Stimulated activated CD4-positive, alpha-beta T cell treated with anti-CD3 and anti-CD28 coated beads, Interleukin-1b, Interleukin-23, amount 100 ng/mL, for 24 hours (primary cell): ENCODE measurements around the gene CDK5RAP2.

Experiments used
- DNase-seq, 4 experiments: peaks; one replicate each; pipeline ENCODE4 v3.0.0-alpha.2; 2020; ENCODE audit warnings: low read depth in 4 of 4, low spot score in 1 of 4

The CDK5RAP2 gene

DNA sequence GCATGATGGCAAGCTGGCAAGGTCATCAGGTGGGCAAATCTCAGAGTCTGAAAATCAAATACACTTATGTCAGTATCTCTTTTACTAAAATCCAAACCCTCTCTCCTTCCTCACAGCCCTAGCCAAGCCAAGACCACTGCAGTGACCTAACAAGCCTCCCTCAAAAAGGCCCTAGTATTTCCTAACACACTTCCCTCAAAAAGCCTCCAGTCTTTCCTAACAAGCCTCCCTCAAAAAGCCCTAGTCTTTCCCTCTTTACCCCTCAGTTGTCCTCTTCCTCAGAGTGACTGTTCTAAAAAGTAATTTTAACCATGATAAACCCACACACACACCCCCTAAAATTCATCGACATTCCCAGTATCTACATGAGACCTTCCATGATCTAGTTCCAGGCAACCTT, 140.0 kb downstream of the CDK5RAP2 start:
- DNase-seq: no peak

DNA sequence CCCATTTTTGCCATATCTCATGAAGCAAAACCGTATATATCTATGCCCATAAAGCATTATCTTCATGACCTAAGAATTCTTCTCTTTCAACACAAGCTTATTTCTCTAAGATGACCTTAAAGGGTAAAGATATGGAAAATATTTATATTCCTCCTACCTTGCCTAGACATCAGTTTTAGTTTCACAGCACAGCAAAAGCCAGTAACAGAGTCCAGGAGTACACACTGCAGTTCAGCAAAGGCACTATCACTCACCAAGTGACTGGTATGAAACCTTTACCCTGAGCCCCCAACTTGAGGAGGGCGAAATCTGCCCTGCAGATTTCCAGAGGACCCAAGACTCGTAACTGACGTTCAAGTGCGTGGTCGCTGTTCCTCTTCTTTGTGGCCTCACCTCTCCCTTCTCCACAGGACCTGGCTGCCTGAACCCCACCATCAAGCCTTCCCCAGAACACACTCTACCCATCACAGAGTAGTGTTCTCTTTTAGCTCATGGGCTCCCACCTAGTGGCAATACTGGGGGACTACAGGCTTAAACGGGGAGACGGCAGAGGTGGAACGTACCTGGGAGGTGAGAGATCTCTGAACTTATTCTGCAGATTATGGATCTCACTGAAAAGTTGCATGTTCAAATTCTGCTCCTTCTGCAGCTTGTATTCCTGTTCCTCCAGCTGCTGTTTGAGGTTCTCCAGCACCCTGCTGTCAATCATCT, 141.0 kb downstream of the CDK5RAP2 start:
- DNase-seq: no peak

DNA sequence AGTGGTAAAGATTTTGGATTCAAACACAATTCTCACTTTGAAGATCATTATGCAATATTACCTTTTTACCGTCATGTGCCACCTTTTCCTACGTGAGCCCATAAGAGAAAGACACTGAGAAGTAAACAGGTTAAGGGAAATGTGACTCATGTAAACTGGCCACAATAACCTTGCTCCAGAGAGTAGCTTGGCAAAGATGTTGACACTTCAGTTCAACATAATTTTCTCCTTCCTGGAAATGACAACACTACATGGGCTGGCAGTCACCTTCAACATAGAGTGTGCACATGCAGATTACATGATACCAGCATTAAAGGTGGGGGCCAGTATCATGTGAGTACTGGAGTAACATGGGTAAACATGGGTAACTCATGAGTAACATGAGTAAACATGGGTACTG, 141.9 kb downstream of the CDK5RAP2 start:
- no peak for DNase-seq

DNA sequence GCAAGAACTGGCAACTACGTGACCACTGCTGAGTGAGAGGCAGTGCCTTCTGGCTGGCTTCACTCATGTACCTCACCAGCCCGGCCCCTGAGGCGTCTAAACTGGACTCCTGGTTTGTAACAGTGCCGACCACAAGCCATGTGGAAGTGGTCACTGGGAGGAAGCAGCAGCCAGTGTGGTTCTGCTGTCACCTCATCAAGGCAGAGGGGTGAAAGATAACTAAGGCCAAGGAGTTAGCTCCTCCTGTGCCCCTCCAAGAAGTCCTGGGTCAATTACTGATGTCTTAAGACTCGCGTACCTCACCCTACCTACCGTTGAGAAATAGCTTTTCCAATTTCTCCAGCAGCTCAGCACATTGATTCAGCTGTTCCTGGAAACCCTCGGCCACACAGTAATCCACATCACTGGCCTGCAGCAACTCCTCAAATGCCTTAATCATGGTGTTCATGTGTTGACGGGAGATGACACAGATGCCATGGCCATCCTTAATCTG, 142.9 kb downstream of the CDK5RAP2 start:
- no peak for DNase-seq

DNA sequence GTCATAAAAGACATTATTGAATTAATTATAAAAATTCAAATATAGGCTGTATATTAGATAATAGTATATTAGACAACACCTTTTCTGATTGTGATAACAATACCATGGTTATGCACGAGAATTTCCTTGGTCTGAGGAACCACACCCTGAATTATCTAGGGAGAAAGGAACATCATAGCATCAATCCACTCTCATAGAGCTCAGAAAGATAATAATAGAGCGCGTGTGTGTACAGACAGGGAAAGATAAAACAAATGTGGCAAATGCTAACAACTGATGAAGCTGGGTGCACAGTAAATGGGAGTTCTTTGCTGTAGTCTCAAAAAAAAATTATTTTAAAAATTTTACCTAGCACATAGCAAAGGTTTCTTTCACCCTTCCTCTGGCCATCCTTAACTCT, 143.5 kb downstream of the CDK5RAP2 start:
- no peak for DNase-seq

DNA sequence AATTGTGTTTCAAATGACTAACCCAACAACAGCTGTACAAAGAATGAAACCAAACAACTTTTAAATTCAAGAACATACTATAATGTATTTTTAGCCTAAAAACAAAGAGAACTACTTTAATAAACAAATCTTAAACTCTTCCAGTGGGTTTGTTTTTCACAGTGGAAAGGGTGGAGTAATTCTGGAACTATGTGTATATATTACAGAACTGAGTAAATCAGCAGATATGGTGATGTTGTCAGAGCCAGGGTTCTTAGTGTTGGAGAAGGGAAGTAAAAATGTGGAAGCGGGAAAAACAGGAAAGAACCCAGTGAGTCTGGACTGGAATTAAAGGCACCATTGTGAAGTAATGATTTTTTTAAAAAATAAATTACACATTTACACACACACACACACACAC, 144.9 kb downstream of the CDK5RAP2 start:
- no peak for DNase-seq

DNA sequence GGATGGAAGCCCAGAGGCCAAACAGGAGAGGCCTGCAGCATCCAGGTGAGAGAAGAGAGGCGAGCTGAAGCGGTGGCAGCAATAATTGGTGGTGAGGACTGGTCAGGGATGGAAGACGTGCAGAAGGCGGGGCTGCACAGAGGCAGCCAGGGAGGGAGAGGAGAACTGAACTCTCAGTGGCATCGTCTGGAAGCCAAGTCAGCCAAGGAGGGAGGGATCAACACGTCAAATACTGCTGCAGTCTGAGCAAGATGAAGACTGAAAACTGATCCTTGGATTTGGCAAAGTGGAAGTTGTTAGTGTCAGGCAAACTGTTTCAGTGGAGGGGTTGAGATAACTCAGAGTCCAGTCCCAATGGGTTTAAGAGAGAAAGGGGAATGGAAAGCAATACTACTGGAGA, 145.4 kb downstream of the CDK5RAP2 start:
- no peak for DNase-seq

DNA sequence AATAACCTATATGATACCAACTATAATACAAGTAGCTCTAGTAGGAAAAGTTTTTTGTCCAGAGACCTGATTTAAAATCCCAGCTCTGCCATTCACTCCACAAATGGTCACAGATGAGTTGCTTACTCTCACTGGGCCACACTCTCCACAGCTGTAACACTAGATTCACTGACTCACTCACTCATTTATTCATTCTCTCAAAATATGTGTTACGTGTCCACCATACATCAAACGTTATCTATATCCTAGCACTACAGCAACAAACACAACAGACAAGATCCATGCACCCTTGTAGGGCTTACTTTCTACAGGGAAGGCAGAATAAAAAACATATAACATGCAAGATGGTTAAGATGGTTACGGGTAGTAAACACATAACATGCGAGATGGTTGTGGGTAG, 146.3 kb downstream of the CDK5RAP2 start:
- DNase-seq: no peak

DNA sequence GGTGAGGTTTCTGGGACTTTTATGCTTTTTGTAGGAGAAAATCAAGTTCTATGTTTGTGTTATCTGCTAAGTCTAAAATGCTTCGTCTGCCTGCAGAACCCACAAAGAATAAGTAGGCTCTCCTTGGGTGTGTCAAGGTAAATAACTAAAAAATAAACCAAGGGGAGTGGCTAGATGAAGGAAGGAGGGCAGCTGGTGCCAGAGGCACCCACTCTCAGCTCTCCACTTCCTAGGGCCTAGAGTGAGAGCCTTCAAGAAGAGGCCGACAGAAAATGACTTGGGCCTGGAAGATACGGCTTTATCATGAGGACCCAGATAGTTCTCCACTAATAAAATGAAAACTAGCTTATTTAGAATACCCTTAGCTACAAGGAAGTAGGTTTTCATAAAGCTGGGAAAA, 147.4 kb downstream of the CDK5RAP2 start:
- DNase-seq: no peak

DNA sequence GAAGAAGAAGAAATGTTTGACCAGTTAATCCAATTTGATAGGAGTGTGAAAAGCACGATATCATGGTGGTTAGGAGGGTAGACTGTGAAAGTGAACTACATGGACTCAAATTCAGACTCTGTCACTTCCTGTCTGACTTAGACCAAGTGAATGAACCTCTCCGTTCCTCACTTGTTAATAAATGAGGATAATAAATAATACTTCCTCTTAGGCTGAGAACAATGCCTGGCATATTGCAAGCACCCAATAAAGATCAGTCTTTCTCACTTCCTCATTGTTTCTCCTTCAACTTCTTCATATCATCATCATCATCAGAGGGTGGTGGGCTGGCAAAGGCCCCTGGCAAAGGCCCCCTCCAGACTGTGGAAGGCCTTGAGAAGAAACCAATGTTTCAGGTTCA, 148.7 kb downstream of the CDK5RAP2 start:
- no peak for DNase-seq

DNA sequence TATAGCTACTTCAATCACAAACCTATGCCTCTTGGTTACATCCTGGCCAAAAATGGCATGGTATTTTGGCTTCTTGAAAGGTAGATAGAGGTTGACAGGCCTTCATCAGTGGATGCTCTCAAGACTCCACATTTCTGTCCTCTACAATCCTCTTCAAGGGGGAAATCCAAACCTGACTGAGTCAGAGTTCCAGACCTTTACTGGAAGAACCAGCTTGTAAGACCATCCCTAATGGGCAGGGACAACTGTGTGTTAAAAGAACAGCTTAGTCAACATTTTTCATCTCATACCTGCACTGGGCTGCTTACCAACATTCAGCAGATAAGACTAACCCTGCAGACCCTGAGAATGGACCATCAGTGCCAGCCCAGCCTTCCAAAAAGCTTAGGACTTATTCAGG, 155.7 kb downstream of the CDK5RAP2 start:
- DNase-seq: no peak

DNA sequence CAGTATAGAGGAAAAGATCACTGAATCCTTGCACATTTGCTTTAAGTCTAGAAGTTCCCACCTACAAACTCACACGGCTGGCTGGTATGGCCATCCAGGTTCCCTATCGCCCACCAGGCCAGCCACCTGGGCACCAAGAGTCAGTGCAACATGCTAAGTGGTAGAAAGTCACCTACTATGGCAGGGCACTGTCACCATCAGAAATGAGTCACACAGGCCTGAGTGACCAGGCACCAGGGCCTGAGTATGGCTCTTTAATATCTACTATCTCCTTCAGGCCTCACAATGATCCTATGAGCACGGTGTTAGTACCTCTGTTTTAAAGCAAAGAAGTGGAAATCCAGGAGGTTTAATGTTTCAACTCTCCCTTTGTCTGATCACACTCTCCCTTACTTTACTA, 156.2 kb downstream of the CDK5RAP2 start:
- no peak for DNase-seq

DNA sequence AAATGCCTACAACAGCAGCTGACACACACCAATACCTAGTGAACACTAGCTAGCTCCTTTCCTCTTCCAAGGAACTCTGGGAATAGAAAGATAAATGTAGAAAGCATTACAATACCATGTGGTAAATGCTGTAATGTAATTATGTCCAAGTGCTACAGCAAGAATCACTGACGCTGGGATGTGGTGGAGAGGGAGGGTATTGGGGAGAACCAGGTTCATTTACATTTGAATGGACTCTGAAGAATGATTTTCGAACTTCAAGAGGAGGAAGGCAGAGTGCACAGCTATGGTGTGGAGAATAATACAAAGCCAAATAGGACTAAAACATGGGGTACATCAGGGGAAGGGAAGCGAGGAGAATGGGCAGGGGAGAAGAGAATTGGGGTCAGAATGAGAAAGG, 158.0 kb downstream of the CDK5RAP2 start:
- no peak for DNase-seq

DNA sequence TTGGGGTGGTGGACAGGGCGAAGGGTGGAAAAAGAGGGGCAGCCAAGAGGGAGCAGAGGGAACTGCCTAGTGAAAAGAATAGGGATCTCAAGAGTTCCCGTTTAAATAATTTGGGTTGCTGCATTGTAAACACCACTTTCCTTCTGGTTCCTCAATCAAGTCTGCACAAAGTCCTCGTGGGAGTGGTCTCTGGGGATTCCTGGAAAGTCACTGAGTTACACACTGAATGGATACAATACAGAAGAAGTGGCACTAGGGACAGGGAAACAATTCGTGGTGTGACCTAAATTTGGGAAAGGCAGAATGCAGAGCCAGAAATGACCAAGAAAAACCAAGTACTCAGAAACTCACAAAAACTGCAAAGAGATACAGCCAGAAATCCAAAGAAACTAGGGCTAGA, 161.7 kb downstream of the CDK5RAP2 start:
- DNase-seq: no peak

DNA sequence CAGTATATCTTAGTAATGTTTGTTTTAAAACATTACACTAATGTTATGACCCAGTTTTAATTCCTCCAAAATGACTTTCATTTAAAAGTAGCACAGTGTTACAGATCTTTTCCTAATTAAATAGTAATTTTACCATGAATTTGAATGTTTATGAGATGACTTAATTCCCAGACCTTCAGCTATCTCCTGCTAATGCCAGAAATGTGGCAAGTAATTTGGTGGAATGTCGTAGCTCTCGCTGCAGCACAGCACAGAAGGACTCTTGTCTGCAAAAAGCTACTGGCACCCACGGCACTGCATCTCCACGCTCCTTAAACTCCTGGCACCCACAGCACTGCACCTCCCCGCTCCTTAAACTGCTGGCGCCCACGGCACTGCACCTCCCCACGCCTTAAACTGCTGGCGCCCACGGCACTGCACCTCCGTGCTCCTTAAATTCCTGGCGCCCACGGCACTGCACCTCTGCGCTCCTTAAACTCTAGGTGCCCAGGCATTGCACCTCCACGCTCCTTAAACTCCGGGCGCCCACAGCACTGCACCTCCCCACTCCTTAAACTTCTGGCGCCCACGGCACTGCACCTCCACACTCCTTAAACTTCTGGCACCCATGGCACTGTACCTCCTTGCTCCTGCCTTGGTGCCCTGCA, 163.1 kb downstream of the CDK5RAP2 start:
- DNase-seq: no peak

DNA sequence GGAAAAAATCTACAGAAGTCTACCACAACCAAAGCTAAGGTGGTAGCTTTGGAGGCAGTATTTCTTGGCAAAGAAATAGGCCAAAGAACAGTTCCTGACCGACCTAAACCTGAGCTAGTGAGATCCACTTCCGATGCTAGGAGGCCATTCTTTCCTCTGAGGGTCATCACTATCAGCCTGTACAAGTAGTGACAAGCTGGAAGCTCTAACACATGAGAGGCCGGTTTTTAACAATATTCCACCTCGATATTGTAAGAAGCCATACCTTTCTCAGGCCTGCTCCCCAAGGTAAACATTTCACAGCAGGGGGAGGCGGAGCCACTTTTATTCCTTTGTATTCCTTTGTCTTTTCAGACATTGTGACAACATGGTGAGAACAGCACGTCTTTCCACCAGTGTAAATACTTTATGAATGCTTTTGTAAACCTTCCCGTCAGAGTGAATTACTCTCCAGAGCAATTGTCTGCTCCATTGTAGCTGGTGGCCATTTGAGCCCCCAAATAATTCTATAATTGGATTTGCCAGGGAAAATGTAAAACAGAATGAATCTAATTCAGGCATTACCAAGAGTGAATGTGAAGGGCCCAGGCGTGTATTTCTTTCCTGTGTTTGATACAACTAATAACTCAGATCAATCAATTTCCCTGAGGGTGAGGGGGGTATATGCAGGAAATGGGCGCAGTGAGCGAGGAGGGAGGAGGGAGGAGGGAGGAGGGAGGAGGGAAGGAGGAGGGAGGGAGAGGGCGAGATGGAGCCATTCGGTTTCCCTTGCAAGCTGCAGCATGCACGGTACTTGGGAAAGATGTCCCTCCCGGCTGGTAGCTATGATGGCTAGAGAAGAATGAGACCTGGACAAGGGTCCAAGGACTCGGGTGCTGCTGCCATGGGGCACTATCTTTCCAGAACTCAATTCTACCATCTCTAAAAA, 166.6 kb downstream of the CDK5RAP2 start:
- no peak for DNase-seq

DNA sequence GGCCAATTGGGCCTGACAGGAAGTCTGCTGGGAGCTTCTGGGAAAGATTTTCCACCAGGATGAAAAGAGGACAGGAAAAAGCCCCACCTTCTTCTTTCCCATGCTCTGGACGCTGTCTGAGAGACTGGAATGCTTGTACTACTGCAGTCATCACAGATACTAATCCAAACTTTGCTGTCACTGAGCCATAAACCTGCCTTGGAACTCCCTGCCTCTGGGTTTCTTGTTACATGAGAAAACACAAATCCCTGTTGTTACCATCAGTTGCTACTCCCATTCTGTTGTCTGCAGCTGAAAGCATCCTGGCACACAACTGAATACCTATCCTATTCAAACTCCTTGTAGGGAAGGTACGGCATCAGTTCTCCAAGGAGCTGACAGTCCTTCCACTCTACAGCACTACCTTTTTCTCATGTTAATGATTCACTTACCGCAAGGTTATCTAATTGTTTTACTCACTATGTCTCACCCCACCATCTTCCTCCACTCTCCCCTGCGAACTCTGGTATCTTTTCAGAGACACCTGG, 167.5 kb downstream of the CDK5RAP2 start:
- no peak for DNase-seq

DNA sequence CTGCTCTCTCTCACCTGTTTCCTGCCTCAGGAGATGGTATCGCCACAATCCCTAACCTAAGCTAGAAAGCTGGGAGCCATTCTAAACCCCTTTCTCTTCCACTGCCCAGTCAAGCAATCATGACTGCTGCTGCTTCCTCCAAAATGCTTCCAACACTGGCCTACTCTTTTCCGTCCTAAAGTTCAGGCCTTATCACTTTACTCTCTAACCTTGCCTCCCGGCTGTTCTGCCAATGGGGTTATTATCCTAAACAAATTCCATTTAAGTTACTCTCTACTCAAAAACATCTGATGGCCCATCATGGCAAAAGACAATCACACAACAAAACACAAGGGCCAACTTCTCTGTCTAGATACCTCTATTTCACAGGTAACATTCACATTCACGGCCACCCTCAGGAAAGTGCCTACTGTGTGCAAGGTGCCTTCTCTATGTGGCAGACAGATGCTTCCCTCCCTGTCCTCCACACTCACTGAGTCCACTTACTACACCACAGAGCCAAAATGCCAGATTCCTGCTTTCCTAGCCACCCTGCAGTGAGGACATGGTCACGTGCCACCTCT, 168.0 kb downstream of the CDK5RAP2 start:
- no peak for DNase-seq

DNA sequence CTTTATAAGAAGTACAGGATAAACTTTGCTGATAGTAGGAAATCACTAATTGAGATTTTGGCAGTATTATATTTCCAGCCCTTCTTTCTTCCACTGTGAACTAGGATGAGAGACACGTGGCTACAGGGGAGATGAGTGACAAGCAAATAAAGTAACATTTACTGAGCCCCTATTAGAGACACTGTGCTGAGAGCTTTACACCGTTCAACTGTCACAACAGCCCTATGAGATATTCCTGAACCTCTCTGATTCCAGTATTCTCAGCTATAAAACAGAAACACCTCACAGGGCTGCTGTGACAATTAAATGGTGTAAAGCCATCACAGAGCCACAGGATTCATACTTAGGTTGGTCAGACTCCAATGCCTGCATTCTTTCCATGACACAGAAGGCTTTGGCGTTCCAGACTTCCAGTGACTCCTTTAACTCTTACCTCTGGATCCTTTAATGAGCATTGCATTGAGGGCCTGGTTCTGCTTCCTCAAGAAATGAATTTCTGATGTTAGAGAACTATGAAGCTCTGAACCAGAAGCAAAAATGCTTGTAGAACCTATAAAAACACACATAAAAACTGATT, 169.0 kb downstream of the CDK5RAP2 start:
- no peak for DNase-seq

DNA sequence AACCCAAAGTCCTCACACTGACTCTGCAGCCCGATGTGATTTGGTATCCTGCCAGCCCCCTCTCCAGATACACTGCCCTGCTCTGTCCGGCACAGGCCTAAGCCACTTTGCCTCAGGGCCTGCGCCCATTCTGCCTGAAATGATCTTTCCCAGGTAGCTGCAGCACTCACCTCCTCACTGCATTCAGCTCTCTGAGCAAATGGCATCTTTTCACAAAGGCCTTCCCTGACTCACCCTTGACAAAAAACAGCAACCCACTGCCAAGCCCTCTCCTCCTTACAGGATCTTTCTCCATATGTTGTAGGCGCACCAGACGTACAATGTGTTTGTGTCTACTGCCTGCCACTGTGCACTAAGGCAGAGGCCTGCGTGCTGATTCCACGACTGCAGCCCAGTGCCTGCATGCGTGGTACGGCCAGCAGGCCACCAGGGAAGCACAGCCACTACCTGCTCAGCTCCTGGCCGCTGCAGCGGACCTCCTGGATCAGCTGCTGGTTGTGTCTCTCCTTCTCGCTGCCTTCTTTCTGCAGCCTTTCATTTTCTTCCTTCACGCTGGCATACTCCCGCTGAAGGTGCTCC, 171.2 kb downstream of the CDK5RAP2 start:
- DNase-seq: no peak

DNA sequence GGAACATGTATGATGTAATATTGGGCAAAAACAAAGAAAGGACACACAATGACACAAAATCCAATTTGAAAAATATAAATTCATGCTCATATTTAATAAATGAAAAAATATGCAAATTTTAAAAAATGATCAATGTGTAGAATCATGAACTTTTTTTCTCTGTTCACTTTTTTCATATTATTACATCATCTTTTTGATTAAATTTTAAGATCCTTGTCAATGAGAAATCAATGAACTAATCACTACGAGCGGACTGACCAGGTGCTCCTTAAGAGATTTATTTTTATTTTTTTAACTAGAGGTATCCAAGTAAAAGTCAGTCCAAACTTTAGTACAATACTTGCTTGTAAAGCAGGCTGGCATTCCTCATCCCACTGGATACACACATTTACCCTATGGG, 174.1 kb downstream of the CDK5RAP2 start:
- DNase-seq: no peak
